RPMI7951 (cell line): ENCODE data around the gene GALNT2. TPM values are rescaled to one million over a fixed set of nuclear protein-coding genes. Genes with fewer than 3 reads are reported as not detected.
A peak's percentile ranks its signal among the peaks of the same experiment; 100 is the strongest.

ENCODE experiments used
- DNase-seq: peaks from one replicate; pipeline ENCODE4 v3.0.0-alpha.2; 2012; ENCODE audit warnings: low read depth
- total RNA-seq: library from RNA; depleted of rRNA; stranded (reverse); fragments of >200 nt; shearing (Covaris generic); gene quantifications from 2 replicates; pipeline ENCODE4 v1.2.3, GENCODE V29; 2014

Gene GALNT2
- total RNA-seq, 1 experiment from 2014 or later = 26.6 TPM

DNA sequence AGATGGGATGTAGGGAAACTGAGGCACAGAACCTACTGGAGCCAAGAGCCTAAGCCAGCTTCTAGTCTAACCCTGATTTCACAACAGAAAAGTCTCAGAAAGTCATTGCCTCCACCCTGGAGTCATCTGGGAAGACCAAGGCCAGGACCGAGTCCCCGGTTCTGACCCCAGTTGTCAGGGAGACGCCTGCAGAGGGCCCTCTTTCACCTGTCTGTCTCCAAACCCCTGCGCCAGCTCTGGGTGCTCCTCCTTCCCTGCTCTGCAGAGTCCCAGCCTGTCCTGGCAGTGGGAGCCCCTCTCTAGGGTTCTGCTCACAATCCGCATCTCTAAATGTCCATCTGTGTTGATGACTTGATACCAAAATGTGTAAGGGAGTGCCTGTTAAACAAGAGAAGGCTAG, 209.4 kb downstream of the GALNT2 start:
- no peak for DNase-seq

DNA sequence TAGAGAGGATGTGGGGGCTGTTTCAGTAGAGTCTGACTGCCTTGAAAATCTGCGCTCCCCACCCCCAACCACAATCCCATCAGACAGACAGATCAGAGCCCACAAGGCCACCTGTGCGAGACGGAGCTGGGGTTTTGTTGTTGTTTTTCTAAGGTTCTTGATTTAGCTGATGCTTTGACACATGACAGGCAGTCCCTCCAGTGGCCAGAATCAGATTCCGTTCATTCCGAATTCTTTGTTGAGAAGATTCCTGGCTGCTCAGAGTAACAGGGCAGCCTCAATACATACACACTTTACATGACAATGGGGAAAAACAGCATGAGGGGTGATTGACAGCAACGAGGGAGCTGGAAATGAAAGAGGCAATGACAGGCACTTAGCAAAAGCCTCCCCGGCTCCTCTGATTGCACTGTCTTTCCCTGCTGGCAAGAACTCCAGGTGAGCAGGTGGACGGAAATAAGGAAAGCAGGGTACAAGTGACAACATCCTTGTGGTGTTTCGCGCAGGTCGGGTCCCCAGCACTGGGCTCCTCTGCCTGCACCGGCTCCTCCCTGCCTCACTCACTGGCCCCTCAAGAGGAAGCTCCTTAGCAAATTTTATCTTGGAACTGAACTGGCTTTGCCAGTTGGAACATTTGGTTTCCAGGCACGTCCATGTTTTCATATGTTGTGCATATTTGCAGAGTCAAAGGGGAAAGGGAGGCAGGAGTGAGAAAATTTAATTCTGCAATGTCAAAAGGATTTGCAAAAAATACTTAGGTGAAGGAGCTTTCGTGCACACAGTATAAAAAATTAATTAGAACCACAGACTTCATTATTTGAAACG, 210.4 kb downstream of the GALNT2 start:
- no peak for DNase-seq

DNA sequence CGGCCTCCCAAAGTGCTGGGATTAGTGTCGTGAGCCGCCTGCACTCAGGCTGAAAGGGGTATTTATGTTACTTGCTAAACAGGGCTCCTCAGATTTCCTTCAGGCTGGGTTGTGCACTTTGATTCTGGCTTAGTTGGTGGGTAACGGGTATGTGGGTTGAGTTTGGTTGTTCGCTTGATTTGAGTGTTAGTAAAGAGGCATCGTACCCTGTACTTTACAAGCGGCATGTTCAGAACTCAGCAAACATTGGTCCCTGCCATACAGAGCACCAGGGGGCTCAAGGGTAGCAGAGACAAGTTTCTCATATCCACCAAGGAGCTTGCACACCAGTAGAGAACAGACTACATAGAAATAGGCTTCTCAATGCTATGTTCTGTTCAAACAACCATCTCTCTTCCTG, 211.3 kb downstream of the GALNT2 start:
- DNase-seq = no peak

DNA sequence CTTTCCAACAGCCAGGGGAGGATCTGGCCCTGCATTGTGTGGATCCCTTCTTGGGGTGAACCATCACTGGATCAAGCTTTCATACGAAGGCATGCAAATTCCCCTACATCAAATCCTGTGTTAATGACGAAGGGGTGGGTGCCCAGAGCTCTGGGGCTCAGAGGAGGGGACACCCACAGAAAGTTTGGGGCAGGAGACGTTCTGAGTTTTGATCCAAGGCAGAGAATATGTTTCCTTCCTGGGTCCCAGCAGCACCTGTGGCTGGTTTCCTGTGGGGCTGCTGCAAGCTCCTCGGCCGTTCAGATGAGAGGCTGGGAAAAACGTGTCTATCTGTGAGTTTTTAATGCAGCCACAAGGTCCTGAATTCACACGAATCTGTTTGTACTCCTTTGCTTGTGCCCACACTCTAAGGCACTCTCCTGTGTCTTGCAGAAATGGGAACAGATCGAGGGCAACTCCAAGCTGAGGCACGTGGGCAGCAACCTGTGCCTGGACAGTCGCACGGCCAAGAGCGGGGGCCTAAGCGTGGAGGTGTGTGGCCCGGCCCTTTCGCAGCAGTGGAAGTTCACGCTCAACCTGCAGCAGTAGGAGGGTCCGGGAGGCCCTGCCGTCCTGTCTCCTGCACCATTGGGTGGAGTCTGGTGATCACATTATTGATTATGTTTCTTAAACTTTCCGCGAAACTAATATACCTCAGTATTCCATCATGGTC, 212.0 kb downstream of the GALNT2 start:
- no peak for DNase-seq

DNA sequence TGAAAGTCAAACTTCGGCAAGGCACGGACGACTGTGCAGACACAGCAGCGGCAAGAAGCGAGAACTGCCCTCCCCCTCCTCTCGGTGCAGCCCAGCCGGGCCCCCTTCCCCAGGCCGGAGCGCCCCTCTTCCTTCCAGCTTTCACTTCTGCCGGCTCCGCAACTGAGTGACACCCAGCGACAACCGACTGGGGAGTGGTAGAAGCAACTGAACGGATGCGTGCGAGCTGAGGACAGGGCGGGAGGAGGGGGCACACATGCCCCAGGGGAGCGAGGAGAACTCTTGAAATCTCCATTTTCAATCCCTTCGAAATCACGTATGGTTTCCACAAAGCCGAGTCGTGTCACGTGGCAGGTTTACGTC, 212.5 kb downstream of the GALNT2 start:
- no peak for DNase-seq

DNA sequence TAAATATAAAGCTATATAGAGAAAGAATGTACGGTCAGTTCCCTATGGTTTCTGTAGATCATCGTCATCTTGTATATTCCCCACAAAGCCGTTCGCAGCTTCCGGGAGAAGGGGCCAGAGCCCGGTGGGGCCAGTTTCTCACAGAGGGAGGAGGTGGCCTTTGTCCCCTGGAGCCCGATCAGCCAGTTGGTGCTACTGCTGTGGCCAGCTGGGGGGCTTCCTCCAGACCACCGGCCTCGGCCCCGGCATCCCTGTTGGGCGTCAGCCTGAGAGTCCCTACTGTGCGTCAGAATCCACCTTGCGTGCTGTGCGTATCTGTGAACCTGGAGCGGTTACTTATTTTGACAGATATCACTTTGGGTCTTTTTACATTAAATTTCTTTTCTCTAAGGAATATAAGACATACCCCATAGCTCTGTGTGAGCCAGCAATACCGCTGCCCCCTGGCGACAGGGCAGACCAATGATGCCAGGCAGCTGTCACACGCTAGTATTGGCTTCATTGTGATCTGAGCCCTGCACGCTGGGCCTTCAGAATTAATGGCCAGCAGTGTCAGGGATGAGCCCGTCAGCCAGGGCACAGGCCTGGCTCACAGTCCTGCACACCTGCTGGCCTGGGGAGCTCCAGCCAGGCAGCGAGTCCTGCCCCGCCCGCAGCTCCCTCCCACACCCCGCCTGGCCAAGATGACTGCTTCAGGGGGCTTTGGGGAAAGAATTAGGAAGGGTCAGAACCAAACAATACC, 213.2 kb downstream of the GALNT2 start:
- DNase-seq = no peak

DNA sequence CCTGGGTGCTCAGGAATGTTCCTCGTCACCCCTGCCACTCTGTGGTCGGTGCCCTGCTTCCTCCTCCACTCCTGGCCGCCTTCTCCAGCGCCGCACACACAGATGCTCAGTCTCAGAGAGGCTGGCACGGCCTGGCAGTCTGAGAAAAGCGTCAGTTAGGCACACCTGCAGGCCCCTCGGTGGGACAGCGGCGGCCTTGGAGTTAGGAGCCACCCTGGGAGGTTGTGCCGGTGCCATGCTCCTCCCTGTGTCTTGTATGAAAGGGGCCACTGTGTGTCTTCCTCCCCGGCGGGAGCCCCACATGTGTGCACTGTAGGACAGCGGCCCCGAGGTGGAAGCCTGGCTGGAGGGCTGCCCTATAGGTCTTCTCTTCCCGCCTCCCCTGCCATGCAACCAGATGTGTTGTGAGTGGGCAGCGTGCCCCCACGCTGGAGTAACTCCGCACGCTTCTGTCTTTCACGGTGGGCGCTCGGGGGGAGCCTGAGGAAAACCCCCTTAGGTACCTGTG, 213.9 kb downstream of the GALNT2 start:
- no peak for DNase-seq

DNA sequence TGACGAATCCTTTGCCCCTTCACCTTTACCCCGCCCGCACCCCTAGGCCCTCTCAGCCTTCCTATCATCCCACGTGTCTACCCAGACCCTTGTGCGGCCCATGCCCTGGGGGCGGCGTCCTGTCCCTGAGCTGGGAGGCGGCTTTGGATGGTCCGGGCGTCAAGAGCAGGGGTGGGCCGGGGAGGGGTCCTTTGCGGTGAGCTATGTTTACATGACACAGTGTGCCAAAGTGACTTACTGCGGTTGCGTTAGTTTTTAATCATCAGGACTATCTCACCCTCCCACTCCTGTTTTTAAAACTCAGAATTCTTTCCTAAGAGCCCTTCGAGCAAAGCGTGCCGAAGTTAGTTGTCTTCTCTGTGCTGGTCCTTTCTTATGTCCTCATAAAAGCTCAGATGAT, 214.5 kb downstream of the GALNT2 start:
- no peak for DNase-seq

DNA sequence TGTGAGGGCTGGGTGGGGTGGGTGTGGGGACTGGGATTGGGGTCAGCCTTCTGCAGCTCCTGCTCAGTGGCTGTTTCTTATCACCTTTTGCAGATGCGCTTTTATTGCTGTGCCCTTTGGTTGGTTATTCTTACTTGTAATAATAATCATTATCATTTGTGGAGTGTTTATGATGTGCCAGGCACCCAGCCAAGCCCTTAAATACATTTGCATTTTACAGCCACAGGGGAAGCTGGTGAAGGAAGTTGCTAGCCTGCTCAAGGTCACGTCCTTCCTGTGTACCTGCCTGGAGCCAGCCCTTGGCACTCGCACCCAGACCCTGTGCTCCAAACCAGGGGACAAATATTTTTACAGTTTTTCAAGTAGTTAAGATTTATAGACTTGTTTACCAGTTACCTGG, 215.1 kb downstream of the GALNT2 start:
- no peak for DNase-seq

DNA sequence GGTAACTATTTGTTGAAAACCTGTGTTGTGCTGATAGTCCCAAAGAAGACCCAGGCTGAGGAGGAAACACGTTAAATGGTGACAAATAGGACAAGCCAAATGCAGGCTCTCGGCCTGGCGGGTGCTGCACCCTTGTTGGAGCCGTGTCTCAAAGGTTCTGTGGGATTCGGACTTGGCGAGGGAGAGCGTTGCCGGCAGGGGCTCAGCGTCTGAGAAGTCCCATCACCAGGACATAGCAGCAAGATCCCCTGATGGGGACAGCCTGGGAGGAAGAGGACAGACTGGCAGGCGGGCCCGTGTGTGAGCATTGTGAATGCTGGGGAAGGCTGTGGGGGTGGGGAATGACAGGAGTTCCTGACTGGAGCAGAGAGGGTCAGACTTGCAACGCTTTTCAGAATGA, 216.6 kb downstream of the GALNT2 start:
- DNase-seq = no peak

DNA sequence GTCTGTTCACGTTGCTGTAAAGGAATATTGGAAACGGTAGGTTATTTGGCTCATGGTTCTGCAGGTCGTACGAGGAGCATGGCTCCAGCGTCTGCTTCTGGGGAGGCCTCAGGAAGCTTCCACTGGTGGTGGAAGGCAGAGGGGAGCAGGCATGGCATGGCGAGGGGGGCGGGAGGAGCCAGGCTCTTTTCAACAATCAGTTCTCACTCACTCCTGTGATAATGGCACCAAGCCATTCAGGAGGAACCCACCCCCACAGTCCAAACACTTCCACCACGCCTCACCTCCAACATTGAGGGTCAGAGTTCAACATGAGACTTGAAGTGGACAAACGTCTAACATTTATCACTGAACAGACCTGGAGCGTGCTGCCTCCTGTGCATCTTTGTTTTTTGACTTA, 217.9 kb downstream of the GALNT2 start:
- DNase-seq = no peak

DNA sequence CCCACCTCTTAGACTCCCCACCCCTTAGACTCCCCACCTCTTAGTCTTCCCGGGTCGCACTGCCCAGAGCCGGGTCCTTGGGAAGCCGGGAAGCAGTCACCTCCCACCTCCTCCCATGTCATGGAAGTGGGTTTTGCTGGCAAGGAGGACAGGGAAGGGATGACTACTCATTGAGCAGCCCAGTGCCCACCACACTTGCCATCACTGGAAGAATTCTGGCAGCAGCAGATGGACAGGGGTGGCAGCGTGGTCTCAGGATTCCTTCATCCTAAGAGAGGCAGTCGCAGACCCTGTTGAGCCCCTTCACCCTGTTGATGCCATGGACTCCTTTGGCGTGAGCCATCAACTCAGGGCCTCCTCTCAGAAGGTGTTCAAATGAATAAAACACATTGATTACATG, 218.3 kb downstream of the GALNT2 start:
- DNase-seq = no peak

DNA sequence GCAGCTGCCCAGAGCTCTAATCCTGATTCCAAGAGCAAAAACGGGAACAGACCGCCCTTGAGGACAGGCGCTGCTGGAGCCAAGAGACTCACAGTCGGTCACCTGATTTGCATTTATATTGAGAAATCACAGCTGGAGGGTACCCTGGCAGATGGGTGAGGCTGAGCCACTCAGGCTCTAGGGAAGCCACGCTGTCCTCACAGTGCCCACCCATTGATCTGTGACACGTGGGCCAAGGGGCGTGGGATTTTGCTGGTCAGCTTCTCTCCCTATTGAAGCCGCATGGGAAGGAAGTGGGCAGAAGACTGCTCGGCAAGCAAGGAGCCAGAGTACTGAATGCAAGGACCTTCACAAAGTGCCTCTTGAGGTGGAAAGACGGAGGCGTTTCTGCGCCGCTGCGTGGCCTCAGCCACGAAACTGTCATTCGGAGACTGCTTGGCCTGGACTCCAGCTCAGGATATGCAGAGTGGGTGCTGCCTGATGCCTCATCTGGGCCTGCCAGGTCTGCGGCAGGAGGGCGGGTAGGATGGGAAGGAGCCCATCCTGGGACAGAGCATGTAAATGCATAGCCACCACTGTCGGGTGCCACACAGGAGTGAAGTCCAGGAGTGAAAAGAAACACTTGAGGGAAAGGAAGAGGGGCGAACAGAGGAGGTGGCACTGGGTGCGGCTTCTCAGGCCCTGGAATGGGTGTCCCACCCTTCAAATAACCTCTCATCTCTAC, 219.3 kb downstream of the GALNT2 start:
- no peak for DNase-seq

DNA sequence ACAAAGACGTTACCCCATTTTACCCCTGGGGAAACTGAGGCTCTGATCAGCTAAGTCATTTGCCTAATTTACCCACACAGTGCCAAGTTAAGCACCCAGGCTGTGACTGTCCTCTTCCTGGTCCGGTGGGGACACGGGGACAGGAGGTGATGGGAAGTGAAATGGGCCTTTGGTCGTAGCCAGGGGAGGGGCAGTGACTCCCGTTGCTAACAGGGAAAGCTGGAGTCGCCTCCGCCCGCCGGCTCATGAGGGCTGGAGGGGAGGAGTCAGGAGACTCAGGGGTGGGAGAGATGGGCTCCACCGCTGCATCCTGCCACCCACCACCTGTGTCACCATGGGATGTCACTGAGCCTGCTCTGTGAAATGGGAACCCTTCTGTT, 219.8 kb downstream of the GALNT2 start:
- no peak for DNase-seq

DNA sequence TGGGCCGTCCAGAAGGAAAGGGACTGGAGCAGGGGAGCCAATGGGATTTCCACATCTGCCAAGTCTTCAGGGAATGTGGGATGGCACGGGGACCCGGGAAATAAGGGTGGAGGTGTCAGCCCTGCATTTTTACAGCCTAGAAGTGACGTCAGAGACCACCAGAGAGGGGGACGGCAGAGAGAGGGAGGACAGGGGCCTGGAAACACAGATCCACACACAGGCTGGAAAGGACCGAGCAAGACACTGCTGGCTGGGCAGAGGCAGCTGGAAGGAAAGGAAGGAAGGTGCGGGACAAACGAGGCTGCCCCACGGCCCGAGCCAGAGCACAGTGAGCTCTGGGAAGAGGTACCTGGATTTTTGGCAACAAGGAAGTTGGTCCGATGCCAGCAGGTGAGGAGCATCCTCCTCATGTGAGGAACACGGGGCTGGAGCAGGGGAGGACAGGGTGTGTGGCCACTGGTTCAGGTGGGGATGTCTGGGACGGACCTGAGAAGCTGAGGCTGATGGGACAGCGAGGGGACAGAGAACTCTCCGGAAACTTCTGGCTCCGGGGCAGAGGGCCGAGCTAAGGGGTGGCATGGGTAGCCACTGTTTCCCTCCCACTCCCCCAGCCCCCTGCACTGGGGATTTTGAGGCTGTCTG, 220.8 kb downstream of the GALNT2 start:
- no peak for DNase-seq

DNA sequence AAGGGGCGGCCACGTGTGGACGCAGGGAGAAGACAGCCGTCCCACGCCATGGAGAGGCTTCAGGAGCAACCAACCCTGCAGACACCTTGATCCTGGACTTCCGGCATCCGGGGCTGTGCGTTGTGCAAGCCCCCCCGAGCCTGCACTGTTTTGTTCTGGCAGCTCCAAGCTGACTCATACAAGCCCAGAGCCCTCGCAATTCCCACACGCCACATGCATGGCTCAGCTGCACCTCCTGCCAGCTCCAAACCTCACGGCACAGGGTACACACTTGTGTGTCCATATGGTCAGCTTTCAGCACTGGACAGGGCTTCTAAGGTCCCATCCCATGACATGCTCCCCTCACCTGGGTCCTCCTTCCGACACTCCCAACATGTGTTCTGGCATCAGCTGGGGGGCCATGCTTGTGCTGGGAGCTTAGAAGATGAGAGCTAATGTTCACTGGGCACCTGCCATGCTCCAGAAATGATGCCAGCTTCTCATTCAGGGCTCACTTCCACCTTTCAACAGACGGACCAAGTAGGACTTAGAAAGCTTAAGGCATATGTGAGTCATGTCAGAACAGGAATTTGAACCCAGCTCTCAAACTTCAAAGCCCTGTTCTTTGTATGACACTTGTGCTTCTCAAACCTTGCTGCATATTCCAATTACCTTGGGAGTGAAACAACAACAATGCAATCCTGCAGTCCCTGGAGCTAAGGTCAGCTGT, 221.8 kb downstream of the GALNT2 start:
- peak; percentile 54 for DNase-seq

DNA sequence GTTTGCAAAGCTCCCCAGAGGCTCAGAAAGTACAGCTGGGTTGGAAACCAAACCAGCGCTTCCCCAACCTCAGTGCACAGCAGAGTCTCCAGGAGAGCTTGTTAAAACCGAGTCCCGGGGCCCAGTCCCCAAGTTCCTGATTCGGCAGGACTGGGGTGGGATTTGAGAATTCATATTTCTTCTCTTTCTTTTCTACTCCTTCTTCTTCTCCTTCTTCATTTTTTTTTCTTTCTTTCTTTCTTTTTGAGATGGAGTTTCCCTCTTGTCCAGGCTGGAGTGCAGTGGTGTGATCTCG, 222.3 kb downstream of the GALNT2 start:
- DNase-seq = no peak

DNA sequence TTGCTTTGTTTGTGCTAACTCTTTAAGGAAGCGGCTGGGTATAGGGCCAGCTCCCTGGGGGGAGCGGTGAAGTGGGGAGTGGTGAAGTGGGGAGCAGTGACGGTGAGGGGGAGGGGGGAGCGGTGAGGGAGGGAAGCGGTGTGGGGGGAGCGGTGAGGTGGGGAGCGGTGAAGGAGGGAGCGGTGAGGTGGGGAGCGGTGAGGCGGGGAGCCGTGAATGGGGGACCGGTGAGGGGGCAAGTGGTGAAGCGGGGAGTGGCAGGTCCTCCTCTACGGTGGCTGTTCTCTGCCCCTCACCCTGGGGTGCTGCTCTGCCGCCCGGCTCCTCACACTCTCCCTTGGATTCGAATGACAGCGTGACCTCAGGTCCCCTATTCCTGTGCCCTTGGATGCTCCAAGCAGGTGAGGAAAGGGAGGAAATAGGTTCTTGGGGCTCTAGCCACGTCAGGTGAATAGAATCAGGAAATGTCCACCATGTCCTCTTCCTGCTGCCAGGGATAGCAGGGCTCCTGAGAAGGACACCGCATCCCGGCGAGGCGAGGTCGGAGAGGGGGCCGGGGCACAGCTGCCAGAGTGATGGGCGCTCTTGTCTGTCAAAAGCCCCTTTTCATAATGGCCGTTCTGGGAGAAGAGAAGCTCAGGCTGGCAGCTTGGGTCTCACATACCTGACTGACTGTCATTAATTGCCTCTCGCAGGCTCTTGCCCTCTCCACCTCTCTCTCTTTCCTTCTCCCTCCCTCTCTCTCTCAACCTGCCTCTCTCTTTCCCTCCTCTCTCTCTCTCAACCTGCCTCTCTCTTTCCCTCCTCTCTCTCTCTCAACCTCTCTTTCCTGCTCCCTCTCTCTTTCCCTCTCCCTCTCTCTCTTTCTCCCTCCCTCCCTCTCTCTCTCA, 224.9 kb downstream of the GALNT2 start:
- DNase-seq = no peak

DNA sequence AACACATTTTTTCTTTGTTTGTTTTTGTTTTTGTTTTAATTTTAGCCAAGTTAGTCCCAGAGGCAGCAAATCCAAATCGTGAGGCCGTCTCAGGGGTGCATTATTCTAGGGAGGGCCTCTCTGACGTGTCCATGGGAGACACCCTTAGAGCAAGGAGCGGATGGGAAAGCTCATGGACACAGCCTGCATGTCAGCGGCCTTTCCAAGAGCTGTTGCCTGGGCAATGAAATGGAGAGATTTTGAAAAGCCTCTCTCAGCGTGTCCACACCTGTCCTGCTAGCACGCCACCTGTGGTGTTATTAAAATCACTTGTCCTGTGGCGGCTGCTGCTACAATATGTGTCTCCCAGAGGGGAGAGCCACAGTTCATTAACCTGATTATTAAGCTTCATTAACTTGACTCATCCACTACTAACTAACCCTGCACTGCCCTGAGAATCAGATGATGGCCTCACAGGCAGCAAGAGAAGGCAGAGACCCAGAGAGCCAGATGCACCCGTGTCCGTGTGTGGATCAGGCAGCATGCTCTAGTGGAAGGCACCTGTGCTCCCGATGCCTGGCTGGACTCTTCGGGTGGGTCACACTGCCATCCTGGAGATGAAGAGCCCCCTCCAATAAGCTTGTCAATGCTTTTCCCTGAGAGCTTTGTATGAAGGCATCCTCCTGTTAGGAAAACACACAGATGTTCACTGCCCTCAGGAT, 225.8 kb downstream of the GALNT2 start:
- DNase-seq = no peak

DNA sequence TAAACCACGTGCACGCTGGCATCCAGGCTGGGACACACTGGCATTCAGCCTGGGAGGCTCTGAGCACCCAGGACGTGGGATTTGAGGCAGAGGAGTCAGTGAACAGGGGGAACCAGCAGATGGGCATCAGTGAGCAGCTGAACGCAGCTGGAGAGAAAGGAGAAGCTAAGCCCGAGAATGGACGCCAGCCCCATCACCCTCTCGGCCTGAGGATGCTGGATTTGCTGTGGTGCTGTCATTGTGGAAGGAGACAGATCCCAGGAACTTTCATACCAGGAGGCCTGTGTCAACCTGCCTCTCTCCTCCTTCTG, 226.3 kb downstream of the GALNT2 start:
- DNase-seq = no peak
